Panc1 (cell line): ENCODE measurements around the gene CES4A. TPM values are rescaled to one million over a fixed set of nuclear protein-coding genes. Genes with fewer than 3 reads are reported as not detected.

ENCODE experiments used
- ATAC-seq: fragments of 200-7000 bp; cut with Tn5 transposase; 2 replicates; pipeline ENCODE4 v1.9.1; 2020; ENCODE audit warnings: mild to moderate bottlenecking, moderate library complexity
- BruUV-seq: library from RNA; stranded (reverse); fragments of 400-500 nt; replicated peaks from 2 replicates; lab custom pipeline; 2021; lab: Mats Ljungman, UMichigan
- CTCF ChIA-PET: fragments of 300-600 bp; sonication (Branson Sonifier 250); formaldehyde crosslinking; loops from one replicate; lab custom pipeline; 2022; ENCODE audit warnings: antibody characterized with exemption; lab: Charles Lee
- POLR2A ChIA-PET: fragments of 300-600 bp; sonication (Branson Sonifier 250); formaldehyde crosslinking; loops from one replicate; lab custom pipeline; 2022; ENCODE audit warnings: antibody characterized with exemption; lab: Charles Lee
- DNase-seq: peaks from one replicate; pipeline ENCODE4 v3.0.0-alpha.2; 2010; ENCODE audit warnings: low read depth, low spot score
- H3K27ac ChIP-seq: 2 replicates; pipeline ENCODE4 v1.5.1; 2011; ENCODE audit warnings: mild to moderate bottlenecking, low read length, inconsistent platforms
- H3K27me3 ChIP-seq: fragments of 200-500 bp; sonication (Bioruptor generic); 2 replicates; pipeline ENCODE4 v1.6.0; 2014; ENCODE audit warnings: low read length, inconsistent platforms; ENCODE audit not compliant: control insufficient read depth, insufficient read depth
- H3K36me3 ChIP-seq: fragments of 200-500 bp; sonication (Bioruptor generic); 2 replicates; pipeline ENCODE4 v1.5.1; 2014; ENCODE audit warnings: inconsistent platforms, mild to moderate bottlenecking, low read length, moderate library complexity; ENCODE audit not compliant: control insufficient read depth, insufficient read depth
- H3K4me1 ChIP-seq: 2 replicates; pipeline ENCODE4 v1.5.1; 2011; ENCODE audit warnings: inconsistent platforms, mild to moderate bottlenecking, low read length, moderate library complexity; ENCODE audit not compliant: control insufficient read depth, insufficient read depth
- H3K4me3 ChIP-seq, 2 experiments: 2 replicates each; pipeline ENCODE4 v1.5.1; 2011 to 2012; ENCODE audit warnings: low read depth in 2 of 2, low read length in 2 of 2, mild to moderate bottlenecking in 2 of 2, inconsistent platforms in 1 of 2, moderate library complexity in 1 of 2
- H3K9me3 ChIP-seq: fragments of 200-500 bp; sonication (Bioruptor generic); 2 replicates; pipeline ENCODE4 v1.5.1; 2014; ENCODE audit warnings: low read depth, mild to moderate bottlenecking, inconsistent platforms, low read length, moderate library complexity; ENCODE audit not compliant: control insufficient read depth, insufficient read depth
- CTCF ChIP-seq: fragments of 450-650 bp; IDR thresholded peaks from 2 replicates; pipeline ENCODE4 v1.5.1; 2017; ENCODE audit warnings: mild to moderate bottlenecking
- POLR2AphosphoS5 ChIP-seq: IDR thresholded peaks from 2 replicates; pipeline ENCODE4 v1.6.1; 2012; ENCODE audit warnings: mild to moderate bottlenecking, low read depth, low read length, moderate library complexity
- REST ChIP-seq, 2 experiments: IDR thresholded peaks; 2 replicates each; pipeline ENCODE4 v1.6.1; 2011 to 2012; ENCODE audit warnings: low read depth in 2 of 2, control low read depth in 1 of 2, low read length in 1 of 2, mild to moderate bottlenecking in 1 of 2, moderate library complexity in 1 of 2; ENCODE audit not compliant: insufficient read depth in 1 of 2
- SIN3A ChIP-seq: IDR thresholded peaks from 2 replicates; pipeline ENCODE4 v1.6.1; 2012; ENCODE audit warnings: low read depth, mild to moderate bottlenecking, low read length, moderate library complexity, borderline replicate concordance; ENCODE audit not compliant: insufficient read depth
- TCF7L2 ChIP-seq: IDR thresholded peaks from 2 replicates; pipeline ENCODE4 v1.6.1; 2011; ENCODE audit warnings: mild to moderate bottlenecking, low read depth, low read length, inconsistent platforms
- in situ Hi-C: cut with HindIII; loops from 2 replicates; pipeline ENCODE4 v1.10.0; 2016; ENCODE audit warnings: low sequenced_read_pairs, low pct_unique_long_range_greater_than_20kb
- intact Hi-C: fragments of 100-400 bp; cut with micrococcal nuclease; formaldehyde crosslinking; loops from one replicate; pipeline ENCODE4 v1.10.0; 2022; ENCODE audit not compliant: unreplicated experiment
- total RNA-seq: library from RNA; stranded (reverse); gene quantifications from one replicate; pipeline ENCODE4 v1.2.1, GENCODE V29; 2021; ENCODE audit not compliant: unreplicated experiment

Gene CES4A
- total RNA-seq, 1 experiment from 2014 or later: 6.1 TPM

- H3K4me3 ChIP-seq: no peak overlapping the region
- no peak overlapping the region for H3K27ac ChIP-seq
- no peaks in the 10 kb centered on the region for H3K4me1 ChIP-seq
- H3K9me3 ChIP-seq: no peaks in the 10 kb centered on the region
- in situ Hi-C loops (no loop called here), intact Hi-C loops (no loop called here)
- no peak for TF ChIP-seq POLR2AphosphoS5
- TF ChIP-seq SIN3A: no peak
- TF ChIP-seq TCF7L2: no peak
- no peak for TF ChIP-seq REST (IDR thresholded peaks at IDR 0.05; ENCODE audit: insufficient read depth in 1 of 2, low read depth in 2 of 2, low read length in 1 of 2)
- TF ChIP-seq CTCF: no peak
- no peaks in the 10 kb centered on the region for H3K36me3 ChIP-seq
- POLR2A ChIA-PET: interaction anchor here (0.6 to 0.7 kb wide), 2 partner anchors 109 to 129 kb away, joined by 4 to 14 read pairs; no protein-coding TSS in a partner anchor
- no TSS peak for BruUV-seq
- DNase-seq: no peak
- no peaks in the 10 kb centered on the region for H3K27me3 ChIP-seq
- CTCF ChIA-PET: interaction anchor here (1.2 kb wide), 1 partner anchor 11 kb away, joined by 3 read pairs; no protein-coding TSS in a partner anchor
- ATAC-seq: no peak
Observed at GRCh38 chr16:67006930-67007658, 18.7 kb downstream of the CES4A start.

GRCh38 chr16:67009158-67009557 is 20.8 kb downstream of the CES4A start:
- Histone ChIP-seq H3K36me3 (no peaks in the 10 kb centered on the region), H3K27me3 (no peaks in the 10 kb centered on the region), H3K4me1 (no peaks in the 10 kb centered on the region), H3K27ac (no peak overlapping the region), H3K9me3 (no peaks in the 10 kb centered on the region), H3K4me3 (no peak overlapping the region)
- no TSS peak for BruUV-seq
- ChIA-PET POLR2A (no interaction called here), CTCF (no interaction called here)
- in situ Hi-C loops: no loop called here
- TF ChIP-seq POLR2AphosphoS5 (no peak), CTCF (no peak), TCF7L2 (no peak), REST (IDR thresholded peaks at IDR 0.05; ENCODE audit: insufficient read depth in 1 of 2, low read depth in 2 of 2, low read length in 1 of 2) (no peak), SIN3A (no peak)
- ATAC-seq (no peak), DNase-seq (no peak)
- intact Hi-C loops: no loop called here
